MM.1S (cell line): ENCODE results near the gene ISL2.

Experiments
- CTCF ChIP-seq: fragments of 300-600 bp; sonication (generic); IDR thresholded peaks from 2 replicates; pipeline ENCODE4 v1.5.1; 2016; ENCODE audit warnings: antibody characterized with exemption, low read length, mixed read lengths
- EZH2phosphoT487 ChIP-seq: fragments of 300-600 bp; sonication (generic); IDR thresholded peaks from 2 replicates; pipeline ENCODE4 v1.6.1; 2018; ENCODE audit warnings: antibody characterized with exemption, low read length

GRCh38 chr15:76376029-76376428 lies 39.5 kb downstream of the ISL2 start:
- no peak for TF ChIP-seq CTCF
- no peak for TF ChIP-seq EZH2phosphoT487
